B cell (primary cell): Measurements from ENCODE around the gene CCDC192. TPM values are rescaled to one million over a fixed set of nuclear protein-coding genes. Genes with fewer than 3 reads are reported as not detected.

Experiments
- ATAC-seq: fragments of 200-7000 bp; cut with Tn5 transposase; one replicate; pipeline ENCODE4 v1.10.0; 2021; ENCODE audit warnings: low read depth, mild to moderate bottlenecking, moderate number of reproducible peaks, moderate library complexity
- CTCF ChIA-PET: fragments of 350-600 bp; sonication (Branson Sonifier 250); formaldehyde crosslinking; loops from one replicate; lab custom pipeline; 2021; ENCODE audit warnings: antibody characterized with exemption, inconsistent platforms; lab: Charles Lee
- POLR2A ChIA-PET: fragments of 350-600 bp; sonication (Branson Sonifier 250); formaldehyde crosslinking; loops from one replicate; lab custom pipeline; 2021; ENCODE audit warnings: antibody characterized with exemption; lab: Charles Lee
- DNase-seq: peaks from one replicate; pipeline ENCODE4 v3.0.0; 2013
- H2AFZ ChIP-seq: 2 replicates; pipeline ENCODE4 v1.6.1; 2012; ENCODE audit warnings: mild to moderate bottlenecking, low read depth, low read length; ENCODE audit not compliant: insufficient read depth, poor library complexity, severe bottlenecking
- H3K27ac ChIP-seq, 2 donors: 1 replicate in 1 of 2; 2 replicates in 1 of 2; pipeline ENCODE4 v1.5.1; 2012 to 2013; ENCODE audit warnings: low read length in 2 of 2, mild to moderate bottlenecking in 2 of 2, moderate library complexity in 1 of 2
- H3K27me3 ChIP-seq, 4 experiments: fragments of 200-600 bp in 1 of 4; sonication (generic) in 1 of 4; replicated peaks in 1 of 4; 1 replicate in 2 of 4; 2 replicates in 2 of 4; pipeline versions ENCODE4 v1.6.1 to v1.7.0; 2013 to 2016; ENCODE audit warnings: low read length in 3 of 4, mild to moderate bottlenecking in 2 of 4, mixed read lengths in 1 of 4, moderate library complexity in 1 of 4; ENCODE audit not compliant: insufficient read depth in 4 of 4, control insufficient read depth in 3 of 4; ENCODE audit errors: control extremely low read depth in 1 of 4
- H3K36me3 ChIP-seq, 2 experiments: replicated peaks in 1 of 2; 1 replicate in 1 of 2; 2 replicates in 1 of 2; pipeline versions ENCODE4 v1.6.1 to v1.7.1; 2013; ENCODE audit warnings: low read length in 1 of 2; ENCODE audit not compliant: insufficient read depth in 2 of 2, control insufficient read depth in 1 of 2; ENCODE audit errors: control extremely low read depth in 1 of 2, extremely low read depth in 1 of 2
- H3K4me1 ChIP-seq, 2 donors: fragments of 200-600 bp in 1 of 2; sonication (generic) in 1 of 2; 1 replicate in 1 of 2; 2 replicates in 1 of 2; pipeline versions ENCODE4 v1.5.1 to v1.6.1; 2013 to 2017; ENCODE audit warnings: low read length in 2 of 2; ENCODE audit not compliant: control insufficient read depth in 2 of 2, insufficient read depth in 2 of 2
- H3K4me2 ChIP-seq: replicated peaks from 2 replicates; pipeline ENCODE3; 2012; ENCODE audit warnings: mild to moderate bottlenecking, low read depth, low read length; ENCODE audit not compliant: poor library complexity, severe bottlenecking
- H3K4me3 ChIP-seq, 5 experiments: fragments of 200-600 bp in 1 of 5; sonication (generic) in 1 of 5; 1 replicate in 3 of 5; 2 replicates in 2 of 5; pipeline versions ENCODE4 v1.5.1 to v1.7.0; 2011 to 2016; ENCODE audit warnings: low read length in 4 of 5, mild to moderate bottlenecking in 4 of 5, low read depth in 2 of 5, control low read depth in 1 of 5, moderate library complexity in 1 of 5; ENCODE audit not compliant: insufficient read depth in 1 of 5; ENCODE audit errors: control extremely low read depth in 1 of 5, extremely low read depth in 1 of 5
- H3K79me2 ChIP-seq: fragments of 200-600 bp; sonication (generic); one replicate; pipeline ENCODE4 v1.6.0; 2016; ENCODE audit warnings: low read length; ENCODE audit not compliant: control insufficient read depth, insufficient read depth
- H3K9ac ChIP-seq: fragments of 200-600 bp; sonication (generic); 2 replicates; pipeline ENCODE4 v1.6.1; 2017; ENCODE audit warnings: mild to moderate bottlenecking, low read length, moderate library complexity
- H3K9me3 ChIP-seq, 3 donors: one replicate each; pipeline versions ENCODE4 v1.6.1 to v1.7.1; 2013; ENCODE audit warnings: low read length in 2 of 3; ENCODE audit not compliant: control insufficient read depth in 2 of 3, insufficient read depth in 1 of 3; ENCODE audit errors: control extremely low read depth in 1 of 3
- H4K20me1 ChIP-seq: 2 replicates; pipeline ENCODE4 v1.6.0; 2012; ENCODE audit warnings: mild to moderate bottlenecking, low read length; ENCODE audit not compliant: insufficient read depth, control insufficient read depth, poor library complexity, severe bottlenecking
- H3K27ac Mint-ChIP-seq: one replicate; pipeline ENCODE4 v1.8.0; 2021; ENCODE audit warnings: mixed read lengths
- H3K27me3 Mint-ChIP-seq: one replicate; pipeline ENCODE4 v1.8.0; 2021; ENCODE audit warnings: mixed read lengths
- H3K4me1 Mint-ChIP-seq: one replicate; pipeline ENCODE4 v1.8.0; 2021; ENCODE audit warnings: mixed read lengths
- H3K4me3 Mint-ChIP-seq: one replicate; pipeline ENCODE4 v1.8.0; 2021; ENCODE audit warnings: mixed read lengths
- H3K9me3 Mint-ChIP-seq: one replicate; pipeline ENCODE4 v1.8.0; 2022; ENCODE audit warnings: mixed read lengths; ENCODE audit not compliant: insufficient read depth
- CTCF ChIP-seq: fragments of 200-600 bp; IDR thresholded peaks from one replicate; pipeline ENCODE4 v1.8.0; 2022; ENCODE audit warnings: antibody characterized with exemption, mild to moderate bottlenecking
- EZH2 ChIP-seq: IDR thresholded peaks from 2 replicates; pipeline ENCODE4 v1.6.1; 2012; ENCODE audit warnings: borderline replicate concordance, low read depth, mild to moderate bottlenecking, moderate library complexity, low read length; ENCODE audit not compliant: insufficient read depth, poor library complexity, severe bottlenecking
- WGBS: methylation state at CpG from one replicate; pipeline ENCODE4 v1.1.5; 2013; ENCODE audit warnings: missing lambda C conversion rate; ENCODE audit not compliant: insufficient coverage; 5-methylcytosine and 5-hydroxymethylcytosine counted together
- intact Hi-C: fragments of 100-400 bp; cut with micrococcal nuclease; formaldehyde crosslinking; loops from one replicate; pipeline ENCODE4 v1.10.0; 2022
- polyA plus RNA-seq: library from polyadenylated mRNA; depleted of rRNA; stranded (reverse); fragments of >200 nt; gene quantifications from 2 replicates; pipeline ENCODE4 v1.2.3, GENCODE V29; 2012
- total RNA-seq, 2 donors: library from RNA; stranded (reverse); fragments of 120-200 nt in 1 of 2; gene quantifications; 1 replicate in 1 of 2; 2 replicates in 1 of 2; pipeline versions ENCODE4 v1.2.3 to v1.2.4, GENCODE V29; 2013 to 2022

CCDC192 gene
- total and polyA plus RNA-seq, 2 donors (not counting 1 experiment from before 2014, with no cell fraction given) = not detected

DNA sequence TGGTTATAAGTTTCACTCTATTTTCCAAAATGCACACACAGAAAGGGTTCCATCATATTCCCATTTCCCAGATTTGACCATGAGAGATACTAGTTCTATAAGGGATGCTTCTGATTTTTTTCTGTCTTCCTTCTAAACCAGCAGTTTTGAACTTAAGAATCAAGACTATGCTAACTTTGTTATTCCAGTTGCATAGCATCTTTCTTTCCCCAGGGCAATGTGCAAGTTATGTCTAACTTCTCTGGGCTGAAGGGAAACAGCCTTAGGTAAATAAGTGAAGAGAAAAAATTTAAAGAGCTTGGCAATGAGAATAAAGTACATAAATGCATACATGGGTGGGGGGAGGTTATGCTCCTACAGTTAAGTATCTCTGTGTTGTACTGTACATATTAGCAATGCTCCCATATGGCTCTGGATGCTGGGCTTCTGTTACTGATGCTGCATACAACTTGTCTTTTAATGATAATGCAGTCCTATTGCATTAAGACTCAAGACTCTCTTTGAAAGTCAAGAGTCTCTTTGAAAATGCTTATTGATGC lies 254.6 kb downstream of the CCDC192 start:
- ATAC-seq (no peak), DNase-seq (no peak)
- H3K79me2 ChIP-seq = no peaks in the 10 kb centered on the region
- H3K27ac ChIP-seq = no peak overlapping the region
- no peak overlapping the region for H2AFZ ChIP-seq
- no peak overlapping the region for H3K4me2 ChIP-seq
- Mint-ChIP-seq H3K9me3 (no peaks in the 10 kb centered on the region), H3K4me1 (peaks cover 23% of the 10 kb centered on the region), H3K27me3 (no peaks in the 10 kb centered on the region), H3K27ac (no peak overlapping the region), H3K4me3 (no peak overlapping the region)
- CTCF ChIA-PET = no interaction called here
- TF ChIP-seq EZH2 (no peak), CTCF (no peak)
- intact Hi-C loops = no loop called here
- peaks cover 5 to 10% of the 10 kb centered on the region in 2 donors for H3K4me1 ChIP-seq
- H4K20me1 ChIP-seq = no peaks in the 10 kb centered on the region
- H3K27me3 ChIP-seq = no peaks in the 10 kb centered on the region
- no peaks in the 10 kb centered on the region for H3K9me3 ChIP-seq
- no peak overlapping the region for H3K9ac ChIP-seq
- no peak overlapping the region for H3K4me3 ChIP-seq
- H3K36me3 ChIP-seq = no peaks in the 10 kb centered on the region
- POLR2A ChIA-PET = no interaction called here

GRCh38 chr5:127958421-127959011 lies 255.3 kb downstream of the CCDC192 start:
- H3K9ac ChIP-seq = no peak overlapping the region
- 100% methylated on average over 3 of the region's 5 CpGs for WGBS

More at GRCh38 chr5:127958421-127959011, 255.3 kb downstream of the CCDC192 start:
- TF ChIP-seq CTCF (no peak), EZH2 (no peak)
- H3K79me2 ChIP-seq = no peaks in the 10 kb centered on the region
- intact Hi-C loops = no loop called here
- H3K4me2 ChIP-seq = no peak overlapping the region
- no peaks in the 10 kb centered on the region for H3K9me3 ChIP-seq
- Mint-ChIP-seq H3K4me3 (no peak overlapping the region), H3K9me3 (no peaks in the 10 kb centered on the region), H3K27ac (no peak overlapping the region), H3K27me3 (no peaks in the 10 kb centered on the region), H3K4me1 (peaks cover 23% of the 10 kb centered on the region)
- ChIA-PET CTCF (no interaction called here), POLR2A (no interaction called here)
- no peaks in the 10 kb centered on the region for H4K20me1 ChIP-seq
- DNase-seq (no peak), ATAC-seq (no peak)
- no peak overlapping the region for H3K4me3 ChIP-seq
- no peak overlapping the region for H2AFZ ChIP-seq
- H3K36me3 ChIP-seq = no peaks in the 10 kb centered on the region
- peaks cover 5 to 10% of the 10 kb centered on the region in 2 donors for H3K4me1 ChIP-seq
- H3K27ac ChIP-seq = no peak overlapping the region
- H3K27me3 ChIP-seq = no peaks in the 10 kb centered on the region
